WTC11 (cell line): ENCODE data around the gene KISS1R. TPM values are rescaled to one million over a fixed set of nuclear protein-coding genes. Genes with fewer than 3 reads are reported as not detected.

Source experiments
- ATAC-seq: fragments of 200-7000 bp; cut with Tn5 transposase; 2 replicates; pipeline ENCODE4 v1.10.0; 2021; ENCODE audit warnings: mild to moderate bottlenecking, moderate library complexity
- CTCF ChIA-PET: fragments of 300-600 bp; sonication (Branson Sonifier 250); formaldehyde crosslinking; loops from one replicate; lab custom pipeline; 2021; ENCODE audit warnings: antibody characterized with exemption; lab: Charles Lee
- POLR2A ChIA-PET: fragments of 350-600 bp; sonication (Branson Sonifier 250); formaldehyde crosslinking; loops from one replicate; lab custom pipeline; 2021; ENCODE audit warnings: antibody characterized with exemption; lab: Charles Lee
- DNase-seq: peaks from one replicate; pipeline ENCODE4 v3.0.0; 2021; ENCODE audit warnings: low spot score
- H3K27ac Mint-ChIP-seq: 2 replicates; pipeline ENCODE4 v1.8.0; 2021; ENCODE audit warnings: mixed read lengths
- H3K27me3 Mint-ChIP-seq: 2 replicates; pipeline ENCODE4 v1.8.0; 2021; ENCODE audit warnings: low read depth, mild to moderate bottlenecking, moderate library complexity, mixed read lengths
- H3K36me3 Mint-ChIP-seq: 2 replicates; pipeline ENCODE4 v1.8.0; 2021; ENCODE audit warnings: mixed read lengths
- H3K4me1 Mint-ChIP-seq: 2 replicates; pipeline ENCODE4 v1.8.0; 2022; ENCODE audit warnings: mixed read lengths
- H3K4me3 Mint-ChIP-seq: 2 replicates; pipeline ENCODE4 v1.8.0; 2021; ENCODE audit warnings: mild to moderate bottlenecking, moderate library complexity, mixed read lengths
- H3K9me3 Mint-ChIP-seq: 2 replicates; pipeline ENCODE4 v1.8.0; 2021; ENCODE audit warnings: mixed read lengths
- ATF1 ChIP-seq: sonication (generic); formaldehyde crosslinking; IDR thresholded peaks from 2 replicates; pipeline ENCODE4 v1.8.1; 2023; ENCODE audit warnings: mild to moderate bottlenecking, moderate library complexity, missing genetic modification reagents
- CDX4 ChIP-seq: fragments of 250-450 bp; sonication (Bioruptor Pico); IDR thresholded peaks from 2 replicates; pipeline ENCODE4 v1.9.0; 2021; ENCODE audit warnings: moderate library complexity, mild to moderate bottlenecking, inconsistent platforms, borderline replicate concordance
- CREB1 ChIP-seq: sonication (generic); formaldehyde crosslinking; IDR thresholded peaks from 2 replicates; pipeline ENCODE4 v1.8.0; 2023; ENCODE audit warnings: mild to moderate bottlenecking, missing genetic modification reagents
- CREM ChIP-seq: sonication (generic); formaldehyde crosslinking; IDR thresholded peaks from 2 replicates; pipeline ENCODE4 v1.8.1; 2022; ENCODE audit warnings: mild to moderate bottlenecking, missing genetic modification reagents, moderate library complexity
- EMX1 ChIP-seq: fragments of 250-450 bp; sonication (Bioruptor Pico); IDR thresholded peaks from 2 replicates; pipeline ENCODE4 v1.8.0; 2021; ENCODE audit warnings: mild to moderate bottlenecking
- FOXP1 ChIP-seq: sonication (generic); formaldehyde crosslinking; IDR thresholded peaks from 2 replicates; pipeline ENCODE4 v1.8.0; 2022; ENCODE audit warnings: missing genetic modification reagents, mild to moderate bottlenecking, moderate library complexity, borderline replicate concordance
- FOXP4 ChIP-seq: sonication (generic); formaldehyde crosslinking; IDR thresholded peaks from 2 replicates; pipeline ENCODE4 v1.8.0; 2022; ENCODE audit warnings: mild to moderate bottlenecking, missing genetic modification reagents
- GABPB1 ChIP-seq: sonication (generic); formaldehyde crosslinking; IDR thresholded peaks from 2 replicates; pipeline ENCODE4 v1.8.1; 2023; ENCODE audit warnings: mild to moderate bottlenecking, missing genetic modification reagents
- JUN ChIP-seq: sonication (generic); formaldehyde crosslinking; IDR thresholded peaks from 2 replicates; pipeline ENCODE4 v1.8.0; 2023; ENCODE audit warnings: mild to moderate bottlenecking, missing genetic modification reagents
- MAX ChIP-seq: sonication (generic); formaldehyde crosslinking; IDR thresholded peaks from 2 replicates; pipeline ENCODE4 v1.8.0; 2022; ENCODE audit warnings: mild to moderate bottlenecking, missing genetic modification reagents
- MLX ChIP-seq: sonication (generic); formaldehyde crosslinking; IDR thresholded peaks from 2 replicates; pipeline ENCODE4 v1.8.1; 2023; ENCODE audit warnings: mild to moderate bottlenecking, missing genetic modification reagents, moderate library complexity
- NR1H2 ChIP-seq: sonication (generic); formaldehyde crosslinking; IDR thresholded peaks from 2 replicates; pipeline ENCODE4 v1.9.0; 2021; ENCODE audit warnings: mild to moderate bottlenecking, moderate library complexity, missing genetic modification reagents
- PRRX2 ChIP-seq: fragments of 250-450 bp; sonication (Bioruptor Pico); IDR thresholded peaks from 2 replicates; pipeline ENCODE4 v1.8.0; 2021; ENCODE audit warnings: mild to moderate bottlenecking
- RORB ChIP-seq: fragments of 250-450 bp; sonication (Bioruptor Pico); IDR thresholded peaks from 2 replicates; pipeline ENCODE4 v1.9.0; 2021; ENCODE audit warnings: mild to moderate bottlenecking
- STAT6 ChIP-seq: sonication (generic); formaldehyde crosslinking; conservative IDR thresholded peaks from 2 replicates; pipeline ENCODE4 v1.8.1; 2023; ENCODE audit warnings: mild to moderate bottlenecking, low read depth, missing genetic modification reagents, moderate library complexity
- TEAD1 ChIP-seq: sonication (generic); formaldehyde crosslinking; IDR thresholded peaks from 2 replicates; pipeline ENCODE4 v1.8.0; 2022; ENCODE audit warnings: mild to moderate bottlenecking, missing genetic modification reagents
- ZBTB21 ChIP-seq: sonication (generic); formaldehyde crosslinking; IDR thresholded peaks from 2 replicates; pipeline ENCODE4 v1.8.1; 2023; ENCODE audit warnings: mild to moderate bottlenecking, missing genetic modification reagents, borderline replicate concordance
- ZBTB43 ChIP-seq: sonication (generic); formaldehyde crosslinking; IDR thresholded peaks from 2 replicates; pipeline ENCODE4 v1.8.1; 2023; ENCODE audit warnings: mild to moderate bottlenecking, missing genetic modification reagents
- ZNF121 ChIP-seq: sonication (generic); formaldehyde crosslinking; IDR thresholded peaks from 2 replicates; pipeline ENCODE4 v1.8.0; 2023; ENCODE audit warnings: missing genetic modification reagents
- ZNF219 ChIP-seq: sonication (generic); formaldehyde crosslinking; IDR thresholded peaks from 2 replicates; pipeline ENCODE4 v1.8.0; 2023; ENCODE audit warnings: missing genetic modification reagents, mild to moderate bottlenecking, borderline replicate concordance
- ZNF281 ChIP-seq: sonication (generic); formaldehyde crosslinking; IDR thresholded peaks from 2 replicates; pipeline ENCODE4 v1.8.0; 2023; ENCODE audit warnings: mild to moderate bottlenecking, missing genetic modification reagents
- ZNF317 ChIP-seq: sonication (generic); formaldehyde crosslinking; IDR thresholded peaks from 2 replicates; pipeline ENCODE4 v1.8.1; 2023; ENCODE audit warnings: low read depth, mild to moderate bottlenecking, moderate library complexity, missing genetic modification reagents, borderline replicate concordance
- ZNF423 ChIP-seq: fragments of 250-450 bp; sonication (Bioruptor Pico); IDR thresholded peaks from 2 replicates; pipeline ENCODE4 v2.1.2; 2022; ENCODE audit warnings: mild to moderate bottlenecking, moderate library complexity
- total RNA-seq: library from RNA; stranded (reverse); gene quantifications from 3 replicates; pipeline ENCODE4 v1.2.3, GENCODE V29; 2021

KISS1R gene
- total RNA-seq, 1 experiment from 2014 or later: 2.9 TPM

- POLR2A ChIA-PET: no interaction called here
- CTCF ChIA-PET: no interaction called here
- TF ChIP-seq TEAD1 (CRISPR knock-in tag): no peak
- TF ChIP-seq CREB1 (CRISPR knock-in tag): no peak
- TF ChIP-seq ZBTB21 (CRISPR knock-in tag): no peak
- H3K4me3 Mint-ChIP-seq: no peak overlapping the region
- DNase-seq (no peak), ATAC-seq (no peak)
- no peaks in the 10 kb centered on the region for H3K27me3 Mint-ChIP-seq
- 0 out of 2 replicates have a peak overlapping the region, but pooled peaks have one; percentile 82 for H3K27ac Mint-ChIP-seq
- H3K4me1 Mint-ChIP-seq: no peaks in the 10 kb centered on the region
- peaks cover 36% of the 10 kb centered on the region for H3K36me3 Mint-ChIP-seq
- no peaks in the 10 kb centered on the region for H3K9me3 Mint-ChIP-seq
Measured at GRCh38 chr19:940591-941291, 23.6 kb downstream of the KISS1R start.

- ChIA-PET POLR2A (no interaction called here), CTCF (no interaction called here)
- Mint-ChIP-seq H3K27me3 (no peaks in the 10 kb centered on the region), H3K9me3 (no peaks in the 10 kb centered on the region), H3K27ac (peak overlapping the region; percentile 65; the same call in 1 of the 2 replicates), H3K4me3 (no peak overlapping the region), H3K36me3 (peaks cover 36% of the 10 kb centered on the region), H3K4me1 (no peaks in the 10 kb centered on the region)
- ATAC-seq: no peak
- no peak for DNase-seq
- TF ChIP-seq PRRX2 (CRISPR knock-in tag): no peak
- no peak for TF ChIP-seq ZNF423
- no peak for TF ChIP-seq NR1H2 (CRISPR knock-in tag)
- no peak for TF ChIP-seq RORB (CRISPR knock-in tag)
- TF ChIP-seq ZBTB43: no peak
- TF ChIP-seq GABPB1 (CRISPR knock-in tag): no peak
- TF ChIP-seq CREM (CRISPR knock-in tag): no peak
- TF ChIP-seq EMX1: no peak
- no peak for TF ChIP-seq ZNF281 (CRISPR knock-in tag)
- TF ChIP-seq ZNF219 (CRISPR knock-in tag): no peak
- no peak for TF ChIP-seq MLX
- TF ChIP-seq JUN: no peak
- no peak for TF ChIP-seq CDX4 (CRISPR knock-in tag)
- TF ChIP-seq ZNF121 (CRISPR knock-in tag): no peak
- no peak for TF ChIP-seq ATF1 (CRISPR knock-in tag)
- TF ChIP-seq STAT6 (CRISPR knock-in tag): no peak
- no peak for TF ChIP-seq FOXP1
- TF ChIP-seq ZNF317 (CRISPR knock-in tag): no peak
- no peak for TF ChIP-seq FOXP4
- TF ChIP-seq MAX (CRISPR knock-in tag): no peak
Measured at GRCh38 chr19:941292-942132, 24.4 kb downstream of the KISS1R start.
